GM20431 (cell line): ENCODE measurements around the gene SCYGR7.

Experiments
- in situ Hi-C: fragments of 300-500 bp; cut with MseI, MboI; formaldehyde crosslinking; loops from one replicate; pipeline ENCODE4 v1.15.0; 2020; ENCODE audit warnings: low sequenced_read_pairs; ENCODE audit not compliant: unreplicated experiment

The SCYGR7 gene

DNA sequence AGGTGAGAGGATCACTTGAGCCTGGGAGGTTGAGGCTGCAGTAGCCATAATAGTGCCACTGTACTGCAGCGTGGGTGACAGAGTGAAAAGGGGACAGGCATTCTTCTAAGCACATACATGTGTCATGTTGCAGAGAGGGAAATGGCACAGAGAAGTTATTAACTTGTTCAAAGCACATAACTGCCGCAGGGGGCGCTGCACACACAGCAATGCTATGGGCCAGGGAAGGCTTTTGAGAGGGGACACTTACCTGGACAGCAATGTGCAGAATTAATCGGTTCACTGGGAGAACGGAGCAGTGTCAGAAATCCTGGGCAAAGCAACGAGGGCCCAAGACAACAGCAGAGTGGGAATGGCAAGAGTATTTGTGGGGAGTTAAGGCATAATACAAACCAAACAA is 19.9 kb downstream of the SCYGR7 start:
- in situ Hi-C loops = no loop called here

DNA sequence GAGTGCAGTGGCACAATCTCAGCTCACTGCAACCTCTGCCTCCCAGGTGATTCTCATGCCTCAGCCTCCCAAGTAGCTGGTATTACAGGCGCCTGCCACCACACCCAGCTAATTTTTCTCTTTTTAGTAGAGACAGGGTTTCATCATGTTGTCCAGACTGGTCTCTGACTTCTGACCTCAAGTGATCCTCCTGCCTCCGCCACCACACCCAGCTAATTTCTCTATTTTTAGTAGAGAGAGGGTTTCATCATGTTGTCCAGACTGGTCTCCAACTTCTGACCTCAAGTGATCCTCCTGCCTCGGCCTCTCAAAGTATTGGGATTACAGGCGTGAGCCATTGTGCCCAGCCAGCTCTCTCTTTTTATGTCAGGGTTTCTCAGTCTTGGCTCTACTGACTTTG is 28.1 kb downstream of the SCYGR7 start:
- in situ Hi-C loops = loop anchor here (25.0 kb wide), 2 partner anchors 344 to 619 kb away; no protein-coding TSS in a partner anchor

DNA sequence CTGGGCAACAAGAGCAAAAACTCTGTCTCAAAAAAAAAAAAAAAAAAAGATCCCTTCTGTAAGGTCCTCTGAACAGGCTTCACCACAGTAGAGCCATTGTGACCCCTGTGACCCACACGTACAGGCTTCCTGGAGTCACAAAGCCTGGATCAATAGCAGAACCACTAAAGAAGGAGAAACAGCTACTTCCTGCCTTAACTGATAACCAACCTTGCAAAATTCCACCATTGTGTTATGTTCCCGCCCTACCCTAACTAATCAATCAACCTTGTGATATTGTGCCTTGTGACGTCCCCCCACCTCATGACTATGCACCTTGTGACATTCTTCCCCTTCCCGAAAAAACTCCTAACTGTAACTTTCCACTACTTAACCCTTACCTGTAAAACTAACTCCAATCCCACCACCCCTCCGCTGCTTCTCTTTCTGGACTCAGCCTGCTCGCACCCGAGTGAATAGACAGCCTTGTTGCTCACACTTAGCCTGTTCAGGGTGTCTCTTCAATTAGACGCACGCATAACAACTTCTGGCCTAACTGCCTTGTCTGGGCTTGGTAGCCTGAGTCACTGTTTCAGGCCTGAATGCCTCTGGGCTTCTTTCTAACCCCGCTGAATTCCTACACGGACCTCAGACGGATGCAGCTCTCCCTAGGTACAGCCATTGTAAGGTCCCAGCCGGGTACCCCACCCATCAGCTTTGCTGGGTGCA is 31.4 kb downstream of the SCYGR7 start:
- in situ Hi-C loops = loop anchor here (25.0 kb wide), 2 partner anchors 347 to 622 kb away; no protein-coding TSS in a partner anchor

- in situ Hi-C loops = loop anchor here (25.0 kb wide), 2 partner anchors 350 to 625 kb away; no protein-coding TSS in a partner anchor
Measured at GRCh38 chr2:227761740-227762476, 33.8 kb downstream of the SCYGR7 start.

DNA sequence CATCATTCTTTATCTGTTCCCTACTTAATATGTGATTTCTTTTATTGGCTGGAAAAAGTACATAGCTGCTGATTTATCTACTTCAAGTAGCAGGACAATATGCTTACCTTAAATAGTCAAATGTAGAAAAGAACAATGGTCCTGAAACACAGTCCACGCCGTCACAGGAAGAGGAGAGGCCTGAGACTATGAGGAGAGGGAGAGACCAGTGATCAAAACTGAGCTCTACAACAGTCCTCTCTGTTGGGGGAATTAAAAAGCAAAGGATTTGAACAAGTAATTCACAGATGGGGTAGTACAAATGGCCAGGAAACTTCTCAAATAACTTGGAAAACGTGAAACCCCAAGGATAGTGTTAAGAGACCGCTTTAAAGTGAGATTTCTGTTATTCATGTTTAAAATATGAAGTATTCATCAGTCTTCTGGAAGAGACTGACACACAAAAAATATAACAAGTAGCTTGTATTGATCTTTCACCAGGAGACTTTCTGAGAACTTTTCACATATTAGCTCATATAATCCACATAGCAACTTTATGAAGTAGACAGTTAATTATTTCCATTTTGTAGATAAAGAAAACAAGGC is 37.7 kb downstream of the SCYGR7 start:
- in situ Hi-C loops = loop anchor here (25.0 kb wide), 2 partner anchors 354 to 629 kb away; no protein-coding TSS in a partner anchor

- in situ Hi-C loops = loop anchor here (25.0 kb wide), 2 partner anchors 354 to 629 kb away; no protein-coding TSS in a partner anchor
Measured at GRCh38 chr2:227766373-227766883, 38.3 kb downstream of the SCYGR7 start.

GRCh38 chr2:227767830-227768229 is 39.7 kb downstream of the SCYGR7 start:
- in situ Hi-C loops = loop anchor here (25.0 kb wide), 2 partner anchors 356 to 631 kb away; no protein-coding TSS in a partner anchor

DNA sequence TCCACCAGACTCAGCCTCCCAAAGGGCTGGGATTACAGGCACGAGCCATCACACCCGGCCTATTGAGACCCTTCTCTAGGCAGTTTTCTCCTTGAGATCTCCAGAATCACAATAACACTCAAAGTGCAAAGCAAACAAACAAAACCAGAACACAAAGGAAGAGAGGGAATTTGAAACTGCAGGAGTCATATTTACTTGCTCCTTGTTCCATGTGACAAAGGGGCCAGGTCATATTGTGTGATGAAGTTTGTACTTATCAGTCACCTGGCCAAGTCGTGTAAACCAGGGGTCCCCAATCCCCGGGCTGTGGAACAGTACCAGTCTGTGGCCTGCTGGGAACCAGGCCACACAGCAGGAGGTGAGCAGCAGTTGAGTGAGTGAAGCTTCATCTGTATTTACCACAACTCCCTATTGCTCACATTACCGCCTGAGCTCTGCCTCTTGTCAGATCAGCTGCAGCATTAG is 44.1 kb downstream of the SCYGR7 start:
- in situ Hi-C loops = loop anchor here (25.0 kb wide), 2 partner anchors 360 to 635 kb away; no protein-coding TSS in a partner anchor

GRCh38 chr2:227772932-227773331 is 44.8 kb downstream of the SCYGR7 start:
- in situ Hi-C loops = loop anchor here (25.0 kb wide), 2 partner anchors 361 to 636 kb away; no protein-coding TSS in a partner anchor

DNA sequence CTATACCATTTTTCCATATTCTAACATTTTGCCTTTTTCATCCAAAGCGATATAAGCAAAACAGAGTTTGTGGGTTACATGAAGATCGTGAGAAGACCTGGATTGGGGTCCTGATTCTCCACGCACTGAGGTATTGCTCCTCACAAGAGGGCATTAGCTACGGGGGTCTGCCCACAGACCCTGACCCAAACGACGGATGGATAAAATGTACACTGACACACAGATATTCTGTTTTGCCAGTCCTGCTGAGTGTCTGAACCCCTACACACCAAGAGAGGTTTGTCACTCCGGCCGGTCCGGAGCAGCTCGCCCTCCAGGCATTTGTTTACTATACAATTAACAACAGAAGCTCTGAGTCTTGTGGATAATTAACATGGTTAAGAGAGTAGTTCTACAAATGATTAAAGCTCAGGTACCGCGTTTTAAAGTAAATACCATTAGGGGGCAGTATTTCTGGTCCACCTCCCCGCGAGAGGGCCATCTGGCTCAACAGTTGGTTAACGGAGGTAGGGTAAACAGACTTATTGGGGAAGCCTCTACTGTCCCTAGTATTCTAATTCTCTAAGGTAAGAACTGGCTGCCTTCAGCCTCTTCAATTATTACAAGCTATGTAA is 46.0 kb downstream of the SCYGR7 start:
- in situ Hi-C loops = loop anchor here (25.0 kb wide), 2 partner anchors 362 to 637 kb away; no protein-coding TSS in a partner anchor

GRCh38 chr2:227774895-227775842 is 47.0 kb downstream of the SCYGR7 start:
- in situ Hi-C loops = loop anchor here (25.0 kb wide), 2 partner anchors 363 to 638 kb away; no protein-coding TSS in a partner anchor
